BJ (cell line): ENCODE measurements around the gene SLC25A3. TPM values are rescaled to one million over a fixed set of nuclear protein-coding genes. Genes with fewer than 3 reads are reported as not detected.
"Not testable (repeated sequence)": the region's sequence is repeated elsewhere in the genome, so short reads cannot be mapped to it uniquely, and the experiment has no call there.

Experiments
- CTCF ChIA-PET: fragments of 350-600 bp; formaldehyde crosslinking; extraction: SDS; loops from one replicate; lab custom pipeline; 2021; ENCODE audit warnings: antibody characterized with exemption, inconsistent platforms; lab: Yijun Ruan, JAX
- POLR2A ChIA-PET: fragments of 300-600 bp; sonication (Branson Sonifier 250); formaldehyde crosslinking; extraction: SDS; loops from one replicate; lab custom pipeline; 2021; ENCODE audit warnings: antibody characterized with exemption; lab: Charles Lee
- DNase-seq: peaks from one replicate; pipeline ENCODE4 v3.0.0-alpha.2; 2011; ENCODE audit warnings: low read depth
- H3K27me3 ChIP-seq: 2 replicates; pipeline ENCODE4 v1.6.0; 2011; ENCODE audit warnings: low read length; ENCODE audit not compliant: control insufficient read depth, insufficient read depth
- H3K36me3 ChIP-seq: 2 replicates; pipeline ENCODE4 v1.5.1; 2011; ENCODE audit warnings: low read length; ENCODE audit not compliant: control insufficient read depth, insufficient read depth
- H3K4me3 ChIP-seq: 2 replicates; pipeline ENCODE4 v1.5.1; 2011; ENCODE audit warnings: low read depth, mild to moderate bottlenecking, control low read depth, low read length
- polyA plus RNA-seq: library from polyadenylated mRNA; depleted of rRNA; stranded (reverse); fragments of >200 nt; gene quantifications from 2 replicates; pipeline ENCODE4 v1.2.3, GENCODE V29; 2011
- TF ChIP-seq, protein P1 (sequence below): IDR thresholded peaks from 2 replicates; pipeline ENCODE4 v1.5.1; 2011; ENCODE audit warnings: low read depth, mild to moderate bottlenecking, control low read depth, inconsistent platforms, low read length, moderate library complexity; ENCODE audit not compliant: insufficient read depth

SLC25A3 gene
- polyA plus RNA-seq, 1 experiment: 909 TPM

- no peak for DNase-seq
- Histone ChIP-seq H3K36me3 (no peaks in the 10 kb centered on the region), H3K4me3 (no peak overlapping the region), H3K27me3 (no peaks in the 10 kb centered on the region)
- TF ChIP-seq, protein P1, sequence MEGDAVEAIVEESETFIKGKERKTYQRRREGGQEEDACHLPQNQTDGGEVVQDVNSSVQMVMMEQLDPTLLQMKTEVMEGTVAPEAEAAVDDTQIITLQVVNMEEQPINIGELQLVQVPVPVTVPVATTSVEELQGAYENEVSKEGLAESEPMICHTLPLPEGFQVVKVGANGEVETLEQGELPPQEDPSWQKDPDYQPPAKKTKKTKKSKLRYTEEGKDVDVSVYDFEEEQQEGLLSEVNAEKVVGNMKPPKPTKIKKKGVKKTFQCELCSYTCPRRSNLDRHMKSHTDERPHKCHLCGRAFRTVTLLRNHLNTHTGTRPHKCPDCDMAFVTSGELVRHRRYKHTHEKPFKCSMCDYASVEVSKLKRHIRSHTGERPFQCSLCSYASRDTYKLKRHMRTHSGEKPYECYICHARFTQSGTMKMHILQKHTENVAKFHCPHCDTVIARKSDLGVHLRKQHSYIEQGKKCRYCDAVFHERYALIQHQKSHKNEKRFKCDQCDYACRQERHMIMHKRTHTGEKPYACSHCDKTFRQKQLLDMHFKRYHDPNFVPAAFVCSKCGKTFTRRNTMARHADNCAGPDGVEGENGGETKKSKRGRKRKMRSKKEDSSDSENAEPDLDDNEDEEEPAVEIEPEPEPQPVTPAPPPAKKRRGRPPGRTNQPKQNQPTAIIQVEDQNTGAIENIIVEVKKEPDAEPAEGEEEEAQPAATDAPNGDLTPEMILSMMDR: no peak
- CTCF ChIA-PET: interaction anchor here (0.9 to 1.9 kb wide), 3 partner anchors 12 to 20 kb away, joined by 3 to 6 read pairs (median 3); no protein-coding TSS in a partner anchor
- POLR2A ChIA-PET: no interaction called here
Measured at GRCh38 chr12:98551787-98552186, 41.7 kb upstream of the SLC25A3 start.

GRCh38 chr12:98558097-98558496 lies 35.4 kb upstream of the SLC25A3 start:
- H3K36me3 ChIP-seq, DNase-seq, H3K27me3 ChIP-seq, POLR2A ChIA-PET, H3K4me3 ChIP-seq: not testable (repeated sequence)
- CTCF ChIA-PET: interaction anchor here (0.7 kb wide), 1 partner anchor 67 kb away, joined by 3 read pairs; no protein-coding TSS in a partner anchor

DNA sequence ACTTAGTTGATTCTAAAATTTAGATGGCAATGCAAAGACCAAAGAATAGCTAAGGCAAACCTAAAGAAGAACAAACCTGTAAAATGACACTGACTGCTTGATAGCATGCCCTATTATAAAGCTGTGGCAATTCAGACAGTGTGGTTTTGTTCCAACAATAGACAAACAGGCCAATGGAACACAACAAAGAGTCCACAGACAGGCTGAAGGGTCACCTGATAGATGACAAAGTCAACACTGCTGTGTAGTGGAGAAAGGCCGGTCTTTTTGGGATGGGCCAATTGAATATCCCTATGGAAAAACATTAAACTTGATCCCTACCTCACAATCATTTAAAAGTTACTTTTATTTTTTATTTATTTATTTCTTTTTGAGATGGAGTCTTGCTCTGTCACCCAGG lies 33.8 kb upstream of the SLC25A3 start:
- TF ChIP-seq, protein P1: no peak
- POLR2A ChIA-PET: no interaction called here
- no peak overlapping the region for H3K4me3 ChIP-seq
- DNase-seq: no peak
- no peaks in the 10 kb centered on the region for H3K27me3 ChIP-seq
- CTCF ChIA-PET: no interaction called here
- H3K36me3 ChIP-seq: no peaks in the 10 kb centered on the region

- ChIA-PET POLR2A (no interaction called here), CTCF (no interaction called here)
- H3K36me3 ChIP-seq: no peaks in the 10 kb centered on the region
- no peak for DNase-seq
- no peaks in the 10 kb centered on the region for H3K27me3 ChIP-seq
- no peak overlapping the region for H3K4me3 ChIP-seq
- TF ChIP-seq, protein P1: no peak
Measured at GRCh38 chr12:98561846-98562245, 31.6 kb upstream of the SLC25A3 start.

- no peaks in the 10 kb centered on the region for H3K36me3 ChIP-seq
- POLR2A ChIA-PET: no interaction called here
- no peak for DNase-seq
- TF ChIP-seq, protein P1: no peak; the same call in 1 of the 2 replicates
- CTCF ChIA-PET: interaction anchor here (0.8 to 1.9 kb wide), 2 partner anchors 21 to 82 kb away, joined by 3 to 6 read pairs; no protein-coding TSS in a partner anchor
- no peak overlapping the region for H3K4me3 ChIP-seq
- H3K27me3 ChIP-seq: no peaks in the 10 kb centered on the region
Measured at GRCh38 chr12:98572010-98572409, 21.5 kb upstream of the SLC25A3 start.

GRCh38 chr12:98574110-98574509 lies 19.4 kb upstream of the SLC25A3 start:
- TF ChIP-seq, protein P1: no peak
- ChIA-PET CTCF (no interaction called here), POLR2A (no interaction called here)
- DNase-seq: no peak
- Histone ChIP-seq H3K27me3 (no peaks in the 10 kb centered on the region), H3K4me3 (no peak overlapping the region), H3K36me3 (no peaks in the 10 kb centered on the region)
